Testis (tissue), 3 donors: ENCODE measurements around the gene GABBR2. TPM values are rescaled to one million over a fixed set of nuclear protein-coding genes. Genes with fewer than 3 reads are reported as not detected.

ENCODE experiments used
- DNase-seq: peaks from one replicate; pipeline ENCODE4 v3.0.0-alpha.2; 2019
- H3K27ac ChIP-seq, 2 donors: fragments of 200-600 bp; sonication (generic); one replicate each; pipeline ENCODE4 v1.5.1; 2019
- H3K27me3 ChIP-seq: fragments of 200-600 bp; sonication (generic); one replicate; pipeline ENCODE4 v1.5.1; 2019
- H3K36me3 ChIP-seq: fragments of 200-600 bp; sonication (generic); one replicate; pipeline ENCODE4 v1.5.1; 2017; ENCODE audit warnings: low read depth; ENCODE audit errors: missing control alignments
- H3K4me1 ChIP-seq: fragments of 200-600 bp; sonication (generic); one replicate; pipeline ENCODE4 v1.5.1; 2019
- H3K4me3 ChIP-seq, 2 donors: fragments of 200-600 bp; sonication (generic); one replicate each; pipeline ENCODE4 v1.5.1; 2017 to 2019
- H3K9me3 ChIP-seq: fragments of 200-600 bp; sonication (generic); one replicate; pipeline ENCODE4 v1.5.1; 2017
- CTCF ChIP-seq, 3 experiments: fragments of 450-650 bp in 2 of 3; fragments of 200-600 bp in 1 of 3; sonication (generic) in 1 of 3; IDR thresholded peaks; one replicate each; pipeline ENCODE4 v1.5.1; 2016 to 2019; ENCODE audit warnings: antibody characterized with exemption in 3 of 3, mild to moderate bottlenecking in 2 of 3, moderate library complexity in 1 of 3
- POLR2A ChIP-seq: fragments of 450-650 bp; IDR thresholded peaks from one replicate; pipeline ENCODE4 v1.6.1; 2017; ENCODE audit warnings: antibody characterized with exemption, mild to moderate bottlenecking, moderate library complexity
- WGBS, 2 donors: methylation state at CpG; one replicate each; pipeline ENCODE4 v1.1.5; 2018; 5-methylcytosine and 5-hydroxymethylcytosine counted together
- intact Hi-C: fragments of 100-400 bp; cut with DNase I; formaldehyde crosslinking; loops from one replicate; pipeline ENCODE4 v1.15.1; 2023; ENCODE audit warnings: low total_unique reads
- polyA plus RNA-seq: library from polyadenylated mRNA; stranded (reverse); fragments of 350-450 nt; fragmentation: Illumina TruSeq; extraction: RNeasy Lipid Tissue Mini Kit (QIAGEN cat#74804); gene quantifications from one replicate; pipeline ENCODE4 v1.2.3, GENCODE V29; 2014; ENCODE audit warnings: low read depth, low replicate concordance; ENCODE audit not compliant: insufficient read depth
- total RNA-seq, 2 donors: library from RNA; depleted of rRNA; stranded (reverse); fragments of >200 nt; gene quantifications; one replicate each; pipeline ENCODE4 v1.2.3, GENCODE V29; 2016

GABBR2 gene
- total and polyA plus RNA-seq, 3 donors from 2014 or later: 3.0 to 8.1 (median 6.9) TPM

DNA sequence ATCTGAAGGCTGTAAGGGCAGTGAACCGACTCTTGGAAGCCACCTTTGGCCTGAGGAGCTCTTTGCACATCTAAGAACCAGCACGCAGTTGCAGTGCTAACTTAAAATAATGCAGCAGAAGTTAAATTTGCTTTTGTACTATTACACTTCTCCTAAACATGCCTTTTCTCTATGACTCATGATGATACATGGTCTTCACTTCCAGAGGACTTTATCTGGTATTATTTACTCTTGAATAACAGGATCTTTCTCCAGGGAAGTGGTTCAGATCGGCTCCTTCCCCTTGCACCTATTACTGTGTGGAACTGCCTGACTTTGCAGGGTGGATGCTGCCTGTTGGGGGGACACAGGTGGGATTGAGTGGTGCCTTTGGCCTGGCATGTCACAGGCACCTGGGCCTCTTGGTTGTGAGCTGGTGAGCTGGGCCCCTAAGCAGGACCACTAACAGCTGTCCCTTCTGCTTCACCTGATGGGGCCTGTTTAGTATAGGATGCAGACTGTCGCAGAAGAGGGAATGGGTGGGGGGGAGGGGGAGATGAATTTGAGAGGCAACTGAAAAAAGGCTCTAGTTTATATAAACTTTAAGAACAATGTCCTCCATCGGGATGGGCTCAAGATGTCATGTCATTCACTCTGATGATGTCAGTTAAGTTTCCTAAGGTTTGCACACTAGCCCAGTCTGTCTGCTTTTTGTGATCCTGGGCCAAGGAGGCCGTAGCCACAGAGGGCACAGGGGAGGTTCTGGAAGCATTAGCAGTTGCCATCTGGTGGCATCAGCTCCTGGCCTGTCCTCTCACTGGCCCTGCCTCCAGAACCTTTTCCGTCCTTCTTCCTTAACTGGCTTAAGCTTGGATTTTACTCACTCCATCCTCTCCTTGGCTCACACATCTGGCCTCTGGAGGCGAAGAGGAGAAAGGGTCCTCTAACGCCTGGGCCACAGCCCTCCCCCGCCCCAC is 33.9 kb upstream of the GABBR2 start:
- intact Hi-C loops: no loop called here
- DNase-seq: no peak
- no peaks in the 10 kb centered on the region for H3K4me1 ChIP-seq
- H3K27me3 ChIP-seq: no peaks in the 10 kb centered on the region
- TF ChIP-seq CTCF (IDR thresholded peaks at IDR 0.05) (no peak), POLR2A (no peak)
- no peaks in the 10 kb centered on the region for H3K9me3 ChIP-seq
- no peaks in the 10 kb centered on the region for H3K36me3 ChIP-seq
- H3K4me3 ChIP-seq: no peak overlapping the region
- 88 to 92% methylated on average over 9 of the region's 10 CpGs for WGBS, 2 donors
- no peak overlapping the region for H3K27ac ChIP-seq

- H3K36me3 ChIP-seq: no peaks in the 10 kb centered on the region
- H3K27me3 ChIP-seq: no peaks in the 10 kb centered on the region
- intact Hi-C loops: no loop called here
- no peak overlapping the region for H3K4me3 ChIP-seq
- no peaks in the 10 kb centered on the region for H3K9me3 ChIP-seq
- no peak overlapping the region for H3K27ac ChIP-seq
- no peak for TF ChIP-seq CTCF (IDR thresholded peaks at IDR 0.05)
- TF ChIP-seq POLR2A: no peak
- WGBS, 2 donors: 92 to 99% methylated on average over 8 of the region's 8 CpGs
- H3K4me1 ChIP-seq: no peaks in the 10 kb centered on the region
- no peak for DNase-seq
Observed at GRCh38 chr9:98740226-98740881, 31.6 kb upstream of the GABBR2 start.

DNA sequence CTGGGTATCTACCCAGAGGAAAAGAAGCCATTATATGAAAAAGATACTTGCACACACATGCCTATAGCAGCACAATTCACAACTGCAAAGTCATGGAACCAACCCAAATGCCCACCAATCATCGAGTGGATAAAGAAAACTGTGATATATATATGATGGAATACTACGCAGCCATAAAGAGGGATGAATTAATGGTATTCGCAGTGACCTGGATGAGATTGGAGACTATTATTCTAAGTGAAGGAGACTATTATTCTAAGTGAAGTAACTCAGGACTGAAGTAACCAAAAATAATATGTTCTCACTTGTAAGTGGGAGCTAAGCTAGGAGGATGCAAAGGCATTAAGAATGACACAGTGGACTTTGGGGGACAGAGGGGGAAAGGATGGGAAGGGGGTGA is 30.0 kb upstream of the GABBR2 start:
- H3K27ac ChIP-seq: no peak overlapping the region
- no peaks in the 10 kb centered on the region for H3K36me3 ChIP-seq
- no peak for DNase-seq
- intact Hi-C loops: no loop called here
- TF ChIP-seq POLR2A (no peak), CTCF (IDR thresholded peaks at IDR 0.05) (no peak)
- H3K4me1 ChIP-seq: no peaks in the 10 kb centered on the region
- H3K27me3 ChIP-seq: no peaks in the 10 kb centered on the region
- 97 to 98% methylated on average over 3 of the region's 3 CpGs for WGBS, 2 donors
- H3K4me3 ChIP-seq: no peak overlapping the region
- no peaks in the 10 kb centered on the region for H3K9me3 ChIP-seq

- Histone ChIP-seq H3K27me3 (no peaks in the 10 kb centered on the region), H3K27ac (no peak overlapping the region), H3K4me3 (no peak overlapping the region), H3K36me3 (no peaks in the 10 kb centered on the region), H3K9me3 (no peaks in the 10 kb centered on the region), H3K4me1 (no peaks in the 10 kb centered on the region)
- DNase-seq: no peak
- 87 to 97% methylated on average over 12 of the region's 12 CpGs for WGBS, 2 donors
- intact Hi-C loops: no loop called here
- no peak for TF ChIP-seq POLR2A
- TF ChIP-seq CTCF (IDR thresholded peaks at IDR 0.05): no peak
Observed at GRCh38 chr9:98736226-98736625, 27.5 kb upstream of the GABBR2 start.
